ENCODE data around the gene BET1L.

The BET1L gene

DNA sequence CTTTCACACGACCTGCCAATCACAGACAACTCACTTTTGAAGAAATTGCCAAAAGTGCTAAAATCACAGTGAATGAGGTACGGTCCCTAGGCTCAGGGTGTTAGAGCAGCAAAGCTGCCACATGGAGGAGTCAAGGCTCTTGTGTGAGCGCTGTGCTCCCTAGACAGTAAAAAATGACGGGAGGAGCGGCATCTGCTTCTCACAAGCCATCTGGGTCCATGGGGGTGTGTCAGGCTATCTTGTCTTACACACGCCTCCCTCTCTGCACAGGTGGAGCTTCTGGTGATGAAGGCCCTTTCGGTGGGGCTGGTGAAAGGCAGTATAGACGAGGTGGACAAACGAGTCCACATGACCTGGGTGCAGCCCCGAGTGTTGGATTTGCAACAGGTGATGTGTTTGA, 44.4 kb upstream of the BET1L start:
- DNase-seq (ENCODE audit: extremely low spot score): no peak
- no peak for TF ChIP-seq CTCF (IDR thresholded peaks at IDR 0.05; ENCODE audit: control extremely low read depth, extremely low read depth, low read depth, missing control alignments)
- POLR2A ChIA-PET: no interaction called here
- CTCF ChIA-PET: interaction anchor here (0.7 to 4.3 kb wide), 40 partner anchors 9 to 220 kb away, joined by 3 to 85 read pairs (median 7); partner anchors contain the start of genes BET1L, IFITM5, PSMD13 and RIC8A

DNA sequence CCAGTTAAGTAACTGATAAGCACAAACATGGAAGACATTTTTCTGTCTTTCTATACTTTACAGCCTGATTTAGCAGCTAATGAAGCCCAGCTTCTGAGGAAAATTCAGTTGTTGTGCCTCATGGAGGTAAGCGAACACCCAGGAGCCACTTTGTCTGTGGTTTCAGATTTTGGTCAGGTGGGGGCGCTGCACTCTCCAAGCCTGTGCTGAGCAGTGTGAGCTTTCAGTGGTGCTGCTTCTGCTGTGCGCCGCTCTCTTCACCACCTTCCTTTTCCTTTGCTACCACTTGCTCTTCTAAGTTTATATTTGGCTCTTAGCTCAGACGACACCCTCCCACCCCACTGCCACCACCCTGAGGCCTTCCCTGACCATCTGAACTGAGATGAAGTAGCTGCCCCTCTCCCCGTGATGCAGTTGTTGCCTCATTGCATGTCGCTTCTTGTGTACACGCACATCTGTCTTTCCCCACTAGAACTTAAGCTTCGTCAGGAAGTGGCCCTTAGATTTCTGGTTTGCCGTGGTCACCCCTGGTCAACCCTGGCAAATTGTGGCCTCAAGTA, 43.6 kb upstream of the BET1L start:
- DNase-seq (ENCODE audit: extremely low spot score): peak; percentile 60
- ChIA-PET POLR2A (no interaction called here), CTCF (interaction anchor here (0.6 to 4.3 kb wide), 50 partner anchors 10 to 269 kb away, joined by 3 to 85 read pairs (median 6); partner anchors contain the start of genes BET1L, IFITM5, PSMD13 and RIC8A)
- TF ChIP-seq CTCF (IDR thresholded peaks at IDR 0.05; ENCODE audit: control extremely low read depth, extremely low read depth, low read depth, missing control alignments): peak; percentile 63

DNA sequence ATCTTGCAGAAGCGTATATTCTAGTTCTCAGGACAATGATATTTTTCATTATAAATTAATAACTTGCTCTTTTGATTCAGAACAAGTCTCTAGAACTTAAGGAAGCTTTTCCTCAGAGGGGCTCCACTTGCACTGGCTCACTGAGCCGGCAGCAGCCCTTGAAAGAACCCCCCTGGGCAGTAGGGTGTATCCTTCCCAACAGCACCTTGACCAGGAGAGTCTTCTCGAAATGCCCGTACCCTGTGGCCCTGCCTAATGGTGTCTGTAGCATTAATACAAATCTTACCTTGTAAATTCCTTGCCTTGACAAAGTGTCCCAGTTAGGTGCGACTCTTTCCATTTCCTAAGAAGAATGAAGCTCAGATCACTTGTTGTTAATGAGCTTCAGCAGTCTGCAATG, 43.1 kb upstream of the BET1L start:
- ChIA-PET POLR2A (no interaction called here), CTCF (interaction anchor here (0.6 to 4.3 kb wide), 41 partner anchors 10 to 269 kb away, joined by 3 to 85 read pairs (median 7); partner anchors contain the start of genes BET1L, IFITM5, PSMD13 and RIC8A)
- no peak for TF ChIP-seq CTCF (IDR thresholded peaks at IDR 0.05; ENCODE audit: control extremely low read depth, extremely low read depth, low read depth, missing control alignments)
- no peak for DNase-seq (ENCODE audit: extremely low spot score)

GRCh38 chr11:249062-249461, 41.9 kb upstream of the BET1L start:
- POLR2A ChIA-PET: no interaction called here
- CTCF ChIA-PET: interaction anchor here (0.8 to 4.3 kb wide), 6 partner anchors 11 to 148 kb away, joined by 3 to 85 read pairs (median 21); partner anchors contain the start of genes PSMD13 and SIRT3
- TF ChIP-seq CTCF (IDR thresholded peaks at IDR 0.05; ENCODE audit: control extremely low read depth, extremely low read depth, low read depth, missing control alignments): no peak
- no peak for DNase-seq (ENCODE audit: extremely low spot score)

DNA sequence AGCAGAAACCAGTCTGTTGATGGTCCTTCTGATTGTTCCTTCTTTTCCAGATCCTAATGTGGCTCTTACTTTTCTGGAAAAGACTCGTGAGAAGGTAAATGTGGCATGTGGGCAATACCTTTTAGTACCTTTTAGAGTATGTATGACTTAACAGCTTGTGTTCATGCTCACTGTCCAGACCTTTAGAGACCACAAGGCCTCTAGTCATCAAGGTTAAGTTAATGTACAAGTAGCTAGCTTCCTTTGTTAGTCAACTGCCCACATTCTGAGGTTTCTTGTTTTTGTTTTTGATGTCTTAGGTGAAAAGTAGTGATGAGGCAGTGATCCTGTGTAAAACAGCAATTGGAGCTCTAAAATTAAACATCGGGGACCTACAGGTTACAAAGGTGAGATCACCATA, 37.2 kb upstream of the BET1L start:
- POLR2A ChIA-PET: interaction anchor here (0.7 kb wide), 1 partner anchor 435 kb away, joined by 4 read pairs; no protein-coding TSS in a partner anchor

GRCh38 chr11:241634-242033, 34.4 kb upstream of the BET1L start:
- ChIA-PET CTCF (interaction anchor here (1.5 to 9.4 kb wide), 2 partner anchors 9 to 114 kb away, joined by 3 to 85 read pairs; no protein-coding TSS in a partner anchor), POLR2A (no interaction called here)
- TF ChIP-seq CTCF (IDR thresholded peaks at IDR 0.05; ENCODE audit: control extremely low read depth, extremely low read depth, low read depth, missing control alignments): no peak
- no peak for DNase-seq (ENCODE audit: extremely low spot score)

More for the DNA sequence above, 37.2 kb upstream of the BET1L start:
- no peak for TF ChIP-seq CTCF (IDR thresholded peaks at IDR 0.05; ENCODE audit: control extremely low read depth, extremely low read depth, low read depth, missing control alignments)
- DNase-seq (ENCODE audit: extremely low spot score): no peak
- CTCF ChIA-PET: interaction anchor here (0.7 to 2.3 kb wide), 4 partner anchors 10 to 275 kb away, joined by 3 to 5 read pairs (median 3); no protein-coding TSS in a partner anchor

Measured in GM10248 (cell line).